LNCAP (cell line): ENCODE data around the gene ELOA2.

Source experiments
- CTCF ChIP-seq: fragments of 450-650 bp; IDR thresholded peaks from 2 replicates; pipeline ENCODE4 v1.5.1; 2017; ENCODE audit warnings: mild to moderate bottlenecking

Gene ELOA2

GRCh38 chr18:47035156-47035671, at the start of gene ELOA2:
TSS of gene ELOA2 (minus strand) at chr18:47035621. CDS start at chr18:47035264, 357 bp downstream.
- no peak for TF ChIP-seq CTCF

GRCh38 chr18:47081578-47081977, 46.2 kb upstream of the ELOA2 start:
- no peak for TF ChIP-seq CTCF

GRCh38 chr18:47080872-47081271, 45.5 kb upstream of the ELOA2 start:
- TF ChIP-seq CTCF, result no peak

- no peak for TF ChIP-seq CTCF
Measured at GRCh38 chr18:47077111-47077510, 41.7 kb upstream of the ELOA2 start.

GRCh38 chr18:47075098-47075883, 39.9 kb upstream of the ELOA2 start:
- TF ChIP-seq CTCF, result no peak

- no peak for TF ChIP-seq CTCF
Measured at GRCh38 chr18:47067648-47068047, 32.2 kb upstream of the ELOA2 start.

GRCh38 chr18:47063096-47063495, 27.7 kb upstream of the ELOA2 start:
- TF ChIP-seq CTCF, result no peak
